Calu3 (cell line): ENCODE data around the gene ZC3H8. TPM values are rescaled to one million over a fixed set of nuclear protein-coding genes. Genes with fewer than 3 reads are reported as not detected.

Source experiments
- BruUV-seq: library from RNA; stranded (reverse); fragments of 400-500 nt; replicated peaks from 2 replicates; lab custom pipeline; 2021; lab: Mats Ljungman, UMichigan
- CTCF ChIA-PET: fragments of 300-600 bp; sonication (Branson Sonifier 250); formaldehyde crosslinking; loops from one replicate; lab custom pipeline; 2022; ENCODE audit warnings: antibody characterized with exemption; lab: Charles Lee
- DNase-seq: peaks from one replicate; pipeline ENCODE4 v3.0.0; 2022
- H3K27ac Mint-ChIP-seq: one replicate; pipeline ENCODE4 v1.8.0; 2022; ENCODE audit warnings: mixed read lengths; ENCODE audit not compliant: unreplicated experiment
- H3K27me3 Mint-ChIP-seq: one replicate; pipeline ENCODE4 v1.8.0; 2022; ENCODE audit warnings: mixed read lengths; ENCODE audit not compliant: unreplicated experiment
- H3K36me3 Mint-ChIP-seq: one replicate; pipeline ENCODE4 v1.8.0; 2022; ENCODE audit warnings: mild to moderate bottlenecking, moderate library complexity, mixed read lengths; ENCODE audit not compliant: insufficient read depth, unreplicated experiment
- H3K4me1 Mint-ChIP-seq: one replicate; pipeline ENCODE4 v1.8.0; 2022; ENCODE audit warnings: mild to moderate bottlenecking, low read depth, mixed read lengths; ENCODE audit not compliant: unreplicated experiment
- H3K4me3 Mint-ChIP-seq: one replicate; pipeline ENCODE4 v1.8.0; 2022; ENCODE audit warnings: mild to moderate bottlenecking, low read depth, moderate library complexity, mixed read lengths; ENCODE audit not compliant: unreplicated experiment
- H3K9me3 Mint-ChIP-seq: one replicate; pipeline ENCODE4 v1.8.0; 2022; ENCODE audit warnings: low read depth, mixed read lengths; ENCODE audit not compliant: unreplicated experiment
- intact Hi-C: fragments of 100-400 bp; cut with micrococcal nuclease; formaldehyde crosslinking; loops from one replicate; pipeline ENCODE4 v1.10.0; 2022; ENCODE audit not compliant: unreplicated experiment
- total RNA-seq: library from RNA; stranded (reverse); gene quantifications from 2 replicates; pipeline ENCODE4 v1.2.3, GENCODE V29; 2022
- TF ChIP-seq, protein P1 (sequence below): fragments of 200-600 bp; IDR thresholded peaks from one replicate; pipeline ENCODE4 v1.8.0; 2022; ENCODE audit warnings: antibody characterized with exemption; ENCODE audit not compliant: unreplicated experiment

ZC3H8 gene
- total RNA-seq, 1 experiment from 2014 or later, result 14.1 TPM

DNA sequence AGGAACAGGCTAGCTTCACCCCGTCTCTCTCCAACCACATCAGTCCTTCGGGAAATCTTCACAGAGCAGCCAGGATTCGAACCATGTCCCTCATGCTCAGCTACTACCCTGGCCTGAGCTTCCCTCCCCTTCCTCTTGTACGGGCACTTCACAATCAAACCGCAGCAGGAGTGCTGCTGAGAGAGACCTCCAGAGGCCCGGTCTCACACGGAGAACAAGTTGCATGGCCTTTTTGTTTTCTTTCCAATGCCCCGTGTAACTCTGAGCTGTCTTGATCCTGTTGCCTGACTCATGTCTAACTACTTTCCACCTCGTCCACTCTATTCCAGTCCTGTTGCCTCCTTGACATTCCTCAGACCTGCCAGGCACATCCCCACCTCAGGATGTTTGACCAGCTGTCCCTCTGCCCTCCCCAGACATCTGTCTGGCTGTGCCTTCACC, 91.3 kb downstream of the ZC3H8 start:
- no peaks in the 10 kb centered on the region for H3K4me1 Mint-ChIP-seq
- DNase-seq, result no peak
- intact Hi-C loops, result no loop called here
- TF ChIP-seq, protein P1, sequence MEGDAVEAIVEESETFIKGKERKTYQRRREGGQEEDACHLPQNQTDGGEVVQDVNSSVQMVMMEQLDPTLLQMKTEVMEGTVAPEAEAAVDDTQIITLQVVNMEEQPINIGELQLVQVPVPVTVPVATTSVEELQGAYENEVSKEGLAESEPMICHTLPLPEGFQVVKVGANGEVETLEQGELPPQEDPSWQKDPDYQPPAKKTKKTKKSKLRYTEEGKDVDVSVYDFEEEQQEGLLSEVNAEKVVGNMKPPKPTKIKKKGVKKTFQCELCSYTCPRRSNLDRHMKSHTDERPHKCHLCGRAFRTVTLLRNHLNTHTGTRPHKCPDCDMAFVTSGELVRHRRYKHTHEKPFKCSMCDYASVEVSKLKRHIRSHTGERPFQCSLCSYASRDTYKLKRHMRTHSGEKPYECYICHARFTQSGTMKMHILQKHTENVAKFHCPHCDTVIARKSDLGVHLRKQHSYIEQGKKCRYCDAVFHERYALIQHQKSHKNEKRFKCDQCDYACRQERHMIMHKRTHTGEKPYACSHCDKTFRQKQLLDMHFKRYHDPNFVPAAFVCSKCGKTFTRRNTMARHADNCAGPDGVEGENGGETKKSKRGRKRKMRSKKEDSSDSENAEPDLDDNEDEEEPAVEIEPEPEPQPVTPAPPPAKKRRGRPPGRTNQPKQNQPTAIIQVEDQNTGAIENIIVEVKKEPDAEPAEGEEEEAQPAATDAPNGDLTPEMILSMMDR, result no peak
- H3K27ac Mint-ChIP-seq, result no peak overlapping the region
- no peak overlapping the region for H3K4me3 Mint-ChIP-seq
- CTCF ChIA-PET, result no interaction called here
- H3K27me3 Mint-ChIP-seq, result peaks cover 36% of the 10 kb centered on the region
- H3K36me3 Mint-ChIP-seq, result no peaks in the 10 kb centered on the region
- H3K9me3 Mint-ChIP-seq, result no peaks in the 10 kb centered on the region
- no TSS peak for BruUV-seq

- DNase-seq, result no peak
- H3K27me3 Mint-ChIP-seq, result peaks cover 36% of the 10 kb centered on the region
- no peaks in the 10 kb centered on the region for H3K36me3 Mint-ChIP-seq
- no peaks in the 10 kb centered on the region for H3K9me3 Mint-ChIP-seq
- H3K4me3 Mint-ChIP-seq, result no peak overlapping the region
- H3K4me1 Mint-ChIP-seq, result no peaks in the 10 kb centered on the region
- CTCF ChIA-PET, result no interaction called here
- TF ChIP-seq, protein P1, result no peak
- no TSS peak for BruUV-seq
- H3K27ac Mint-ChIP-seq, result no peak overlapping the region
- intact Hi-C loops, result no loop called here
These were observed 91.9 kb downstream of the ZC3H8 start for GRCh38 chr2:112162956-112163355.

DNA sequence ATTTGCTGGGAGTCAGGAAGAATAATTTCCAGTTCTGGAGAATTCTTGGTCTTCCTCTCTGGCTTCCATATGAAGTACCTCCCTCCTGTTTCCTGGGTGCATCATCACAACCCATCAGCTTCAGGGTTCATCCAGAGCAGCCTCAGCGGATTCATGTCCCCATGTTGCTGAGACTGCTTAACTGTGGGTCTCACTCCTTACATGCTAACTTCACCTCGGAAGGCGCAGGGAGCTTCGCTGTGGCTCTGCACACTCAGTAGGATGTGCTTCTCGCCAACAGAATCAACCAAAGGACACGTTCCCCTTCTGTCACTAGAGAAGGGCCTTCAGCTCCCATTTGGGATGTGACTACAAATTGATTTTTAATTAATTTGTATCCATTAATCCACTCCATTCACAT, 92.5 kb downstream of the ZC3H8 start:
- Mint-ChIP-seq H3K27me3 (peaks cover 36% of the 10 kb centered on the region), H3K4me3 (no peak overlapping the region), H3K36me3 (no peaks in the 10 kb centered on the region), H3K4me1 (no peaks in the 10 kb centered on the region), H3K27ac (no peak overlapping the region), H3K9me3 (no peaks in the 10 kb centered on the region)
- BruUV-seq, result no TSS peak
- no peak for DNase-seq
- CTCF ChIA-PET, result interaction anchor here (0.7 kb wide), 1 partner anchor 780 kb away, joined by 4 read pairs; no protein-coding TSS in a partner anchor
- TF ChIP-seq, protein P1, result no peak
- intact Hi-C loops, result no loop called here

Other genes starting within 250 kb of the ZC3H8 start
- gene TMEM87B, start 199.8 kb downstream of the ZC3H8 start, total RNA-seq, result 35.0 and 37.0 TPM in 2 replicates
- gene FBLN7, start 116.7 kb downstream of the ZC3H8 start, total RNA-seq, result 0.27 and 0.73 TPM in 2 replicates
- 4.4 and 6.6 TPM in 2 replicates for gene ZC3H6, start 20.6 kb upstream of the ZC3H8 start, total RNA-seq
- gene RGPD8, start 178.6 kb upstream of the ZC3H8 start, total RNA-seq, result 2.3 and 2.4 TPM in 2 replicates
- 28.3 and 31.8 TPM in 2 replicates for gene TTL, start 227.1 kb upstream of the ZC3H8 start, total RNA-seq